Measurements from ENCODE around the gene HMGCR. TPM values are rescaled to one million over a fixed set of nuclear protein-coding genes. Genes with fewer than 3 reads are reported as not detected.

HMGCR gene
- total and polyA plus RNA-seq, 2 of the 8 experiments (the other 6 are each of a cell fraction or from before 2014, with no cell fraction given): 45.8 to 199 TPM

DNA sequence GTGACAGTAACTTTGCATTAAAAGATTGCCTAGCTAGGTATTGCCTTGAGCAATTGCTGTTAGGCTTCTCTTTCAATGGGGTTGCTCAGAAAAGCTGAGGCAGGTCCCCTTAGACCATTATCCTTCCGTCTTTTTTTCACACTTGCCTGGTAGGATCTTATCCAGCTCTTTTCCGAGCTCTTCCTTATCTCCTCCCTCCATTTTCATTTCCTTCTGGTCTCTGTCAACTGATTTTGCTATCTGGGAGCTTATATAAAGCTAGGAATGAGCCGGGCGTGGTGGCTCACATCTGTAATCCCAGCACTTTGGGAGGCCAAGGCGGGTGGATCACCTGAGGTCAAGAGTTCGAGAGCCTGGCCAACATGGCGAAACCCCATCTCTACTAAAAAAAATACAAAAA, 6.6 kb upstream of the HMGCR start:
- Histone ChIP-seq H4K5ac (ENCODE audit: insufficient read length, low read depth, low read length) (no peak overlapping the region), H3K27ac (ENCODE audit: low read depth, low read length) (no peak overlapping the region), H2BK20ac (ENCODE audit: low read length) (no peak overlapping the region), H3K23me2 (ENCODE audit: low read depth, low read length) (no peaks in the 10 kb centered on the region), H3K27me3 (replicated peaks in 1 of 4; ENCODE audit: control insufficient read depth in 3 of 4, extremely low read depth in 1 of 4, insufficient read depth in 3 of 4, low read length in 3 of 4) (no peaks in the 10 kb centered on the region), H2AK5ac (ENCODE audit: low read depth, low read length) (no peak overlapping the region), H4K8ac (ENCODE audit: extremely low read depth, insufficient read depth, low read length) (no peak overlapping the region), H2BK5ac (ENCODE audit: low read depth, low read length) (no peak overlapping the region), H3K4me2 (ENCODE audit: insufficient read depth in 1 of 2, low read depth in 2 of 2, low read length in 2 of 2) (no peak overlapping the region), H3K9me3 (ENCODE audit: insufficient read depth in 2 of 2, low read depth in 1 of 2, low read length in 1 of 2) (no peaks in the 10 kb centered on the region; a peak in 1 of 4 replicates), H3K18ac (ENCODE audit: extremely low read depth, low read length) (no peak overlapping the region), H3K14ac (ENCODE audit: insufficient read length) (no peak overlapping the region), H3K56ac (replicated peaks; ENCODE audit: insufficient read length, low read depth, low read length) (no peak overlapping the region), H3K36me3 (ENCODE audit: control insufficient read depth in 2 of 4, insufficient read depth in 4 of 4, low read length in 3 of 4) (no peaks in the 10 kb centered on the region), H3K4me3 (ENCODE audit: extremely low read depth in 1 of 4, insufficient read depth in 2 of 4, low read depth in 3 of 4, low read length in 4 of 4) (no peak overlapping the region), H3K9ac (replicated peaks in 1 of 4; ENCODE audit: extremely low read depth in 1 of 4, low read depth in 3 of 4, low read length in 3 of 4) (no peak overlapping the region), H4K91ac (replicated peaks; ENCODE audit: insufficient read length, low read length) (no peak overlapping the region), H3K4me1 (replicated peaks in 1 of 4; ENCODE audit: control insufficient read depth in 3 of 4, insufficient read depth in 4 of 4, low read length in 3 of 4) (no peaks in the 10 kb centered on the region), H3K23ac (ENCODE audit: insufficient read length) (no peak overlapping the region), H3K79me1 (ENCODE audit: low read depth, low read length) (no peaks in the 10 kb centered on the region), H3K4ac (replicated peaks; ENCODE audit: insufficient read length, low read depth, low read length) (no peak overlapping the region), H4K20me1 (replicated peaks in 1 of 2; ENCODE audit: control insufficient read depth in 1 of 2, insufficient read depth in 2 of 2, low read length in 2 of 2) (no peaks in the 10 kb centered on the region), H3K79me2 (ENCODE audit: control insufficient read depth in 1 of 2, insufficient read depth in 2 of 2, low read length in 2 of 2) (no peaks in the 10 kb centered on the region), H2BK120ac (replicated peaks; ENCODE audit: low read depth, low read length) (no peak overlapping the region), H2BK12ac (ENCODE audit: low read depth, low read length) (no peak overlapping the region), H2AFZ (ENCODE audit: low read length) (no peak overlapping the region), H2BK15ac (ENCODE audit: low read length) (no peak overlapping the region)
- FAIRE-seq (no peak), DNase-seq (ENCODE audit: low read depth in 1 of 2, low spot score in 2 of 2) (no peak)
- no peak for TF ChIP-seq RBBP5 (IDR thresholded peaks at IDR 0.05; ENCODE audit: borderline replicate concordance, low read depth, low read length)
- CTCF ChIA-PET (ENCODE audit: partially characterized antibody): interaction anchor here (0.8 to 2.0 kb wide), 5 partner anchors 9 to 411 kb away, joined by 3 to 13 read pairs (median 5); no protein-coding TSS in a partner anchor
- WGBS, 2 experiments (ENCODE audit: extremely low coverage in 1 of 2, insufficient coverage in 1 of 2, insufficient read length in 1 of 2, insufficient replicate concordance in 2 of 2, low coverage in 1 of 2, low lambda C conversion rate in 2 of 2, missing lambda C conversion rate in 1 of 2): 85% methylated on average over 7 of the region's 7 CpGs; no CpG with 5 or more reads in 1 of the 2 experiments
- POLR2A ChIA-PET (ENCODE audit: partially characterized antibody): interaction anchor here (0.7 kb wide), 1 partner anchor 561 kb away, joined by 4 read pairs; no protein-coding TSS in a partner anchor
